ENCODE measurements around the gene C20orf141. TPM values are rescaled to one million over a fixed set of nuclear protein-coding genes. Genes with fewer than 3 reads are reported as not detected.

Gene C20orf141
- total and polyA plus RNA-seq, 10 of the 15 experiments (the other 5 are each of a cell fraction or from before 2014, with no cell fraction given) = not detected

DNA sequence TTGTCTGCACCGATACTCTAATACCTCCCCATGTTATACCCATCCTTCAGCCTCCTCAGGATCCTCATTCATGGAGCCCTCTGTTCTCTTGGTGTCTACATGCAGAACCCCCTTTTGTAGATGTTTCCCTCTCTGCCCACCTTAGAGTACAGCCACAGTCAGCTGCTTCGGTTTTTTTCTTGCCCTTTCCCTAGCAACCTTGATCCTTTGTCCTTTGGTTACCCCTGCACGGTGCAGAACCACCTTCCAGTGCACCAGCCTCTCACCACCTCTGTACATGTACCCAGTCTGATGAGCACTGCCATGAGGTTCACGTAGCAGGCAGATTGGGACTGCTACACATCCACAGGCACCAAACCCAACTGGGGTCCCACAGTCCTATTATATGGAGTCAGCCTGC lies 33.0 kb downstream of the C20orf141 start (continued):
- no peak for TF ChIP-seq ZNF217 (IDR thresholded peaks at IDR 0.05)
- no peak for TF ChIP-seq RCOR1 (conservative IDR thresholded peaks at IDR 0.05; ENCODE audit: low read depth, low read length)
- TF ChIP-seq, protein P1, sequence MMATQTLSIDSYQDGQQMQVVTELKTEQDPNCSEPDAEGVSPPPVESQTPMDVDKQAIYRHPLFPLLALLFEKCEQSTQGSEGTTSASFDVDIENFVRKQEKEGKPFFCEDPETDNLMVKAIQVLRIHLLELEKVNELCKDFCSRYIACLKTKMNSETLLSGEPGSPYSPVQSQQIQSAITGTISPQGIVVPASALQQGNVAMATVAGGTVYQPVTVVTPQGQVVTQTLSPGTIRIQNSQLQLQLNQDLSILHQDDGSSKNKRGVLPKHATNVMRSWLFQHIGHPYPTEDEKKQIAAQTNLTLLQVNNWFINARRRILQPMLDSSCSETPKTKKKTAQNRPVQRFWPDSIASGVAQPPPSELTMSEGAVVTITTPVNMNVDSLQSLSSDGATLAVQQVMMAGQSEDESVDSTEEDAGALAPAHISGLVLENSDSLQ (IDR thresholded peaks at IDR 0.05) = no peak
- TF ChIP-seq HDAC2 (IDR thresholded peaks at IDR 0.05) = no peak
- no peak for TF ChIP-seq MEF2A (IDR thresholded peaks at IDR 0.05; ENCODE audit: insufficient read depth, low read depth, low read length)
- TF ChIP-seq CBX3 (IDR thresholded peaks at IDR 0.05; ENCODE audit: borderline replicate concordance, low read depth) = no peak
- no peak for TF ChIP-seq RB1 (IDR thresholded peaks at IDR 0.05; ENCODE audit: borderline replicate concordance)

DNA sequence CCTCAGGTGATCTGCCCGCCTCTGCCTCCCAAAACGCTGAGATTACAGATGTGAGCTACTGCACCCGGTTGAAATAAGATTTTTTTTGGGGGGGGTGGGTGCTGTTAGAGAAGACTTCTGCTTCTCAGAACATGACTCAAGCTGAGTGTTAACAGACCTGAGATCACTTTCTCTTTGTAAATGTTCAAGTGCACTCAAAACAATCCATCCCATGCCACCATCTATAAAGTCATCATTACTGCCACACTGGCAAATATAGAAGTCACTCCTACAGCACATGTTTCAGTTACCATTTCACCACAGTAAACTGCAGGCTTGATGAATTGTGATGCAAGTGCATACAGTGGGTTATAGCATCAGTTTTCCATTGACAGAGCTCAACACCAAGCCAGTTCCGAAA lies 34.7 kb downstream of the C20orf141 start:
- ChIA-PET POLR2A (interaction anchor here (0.6 kb wide), 1 partner anchor 353 kb away, joined by 3 read pairs; no protein-coding TSS in a partner anchor), RAD21 (ENCODE audit: unreplicated experiment) (no interaction called here), CTCF (interaction anchor here (1.4 kb wide), 1 partner anchor 9 kb away, joined by 5 read pairs; no protein-coding TSS in a partner anchor), SMC1A (ENCODE audit: uncharacterized antibody, unreplicated experiment) (interaction anchor here (1.8 kb wide), 1 partner anchor 11 kb away, joined by 3 read pairs; no protein-coding TSS in a partner anchor)
- no peak overlapping the region for H3K9ac ChIP-seq (ENCODE audit: control insufficient read depth, insufficient read depth, low read length)
- H3K4me3 ChIP-seq = no peak overlapping the region
- H3K27ac ChIP-seq (ENCODE audit: control insufficient read depth, insufficient read depth) = no peak overlapping the region
- peaks cover 5% of the 10 kb centered on the region; the same call in 1 of the 2 replicates for H3K4me1 ChIP-seq (ENCODE audit: control insufficient read depth, insufficient read depth, low read length)
- WGBS (ENCODE audit: insufficient coverage, insufficient replicate concordance, low lambda C conversion rate, missing lambda C conversion rate) = 89% methylated on average over 4 of the region's 4 CpGs
- no peaks in the 10 kb centered on the region for H3K9me3 ChIP-seq (replicated peaks; ENCODE audit: control insufficient read depth, insufficient read depth, low read length)
- no TSS peak for BruUV-seq (replicated peaks)
- no peaks in the 10 kb centered on the region for H3K27me3 ChIP-seq (replicated peaks in 1 of 2; ENCODE audit: control insufficient read depth in 2 of 2, insufficient read depth in 2 of 2, low read length in 1 of 2)
- TF ChIP-seq, protein P2, sequence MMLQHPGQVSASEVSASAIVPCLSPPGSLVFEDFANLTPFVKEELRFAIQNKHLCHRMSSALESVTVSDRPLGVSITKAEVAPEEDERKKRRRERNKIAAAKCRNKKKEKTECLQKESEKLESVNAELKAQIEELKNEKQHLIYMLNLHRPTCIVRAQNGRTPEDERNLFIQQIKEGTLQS (IDR thresholded peaks at IDR 0.05; ENCODE audit: borderline replicate concordance, extremely low read depth, low read depth, low read length) = no peak
- TF ChIP-seq, protein P3, sequence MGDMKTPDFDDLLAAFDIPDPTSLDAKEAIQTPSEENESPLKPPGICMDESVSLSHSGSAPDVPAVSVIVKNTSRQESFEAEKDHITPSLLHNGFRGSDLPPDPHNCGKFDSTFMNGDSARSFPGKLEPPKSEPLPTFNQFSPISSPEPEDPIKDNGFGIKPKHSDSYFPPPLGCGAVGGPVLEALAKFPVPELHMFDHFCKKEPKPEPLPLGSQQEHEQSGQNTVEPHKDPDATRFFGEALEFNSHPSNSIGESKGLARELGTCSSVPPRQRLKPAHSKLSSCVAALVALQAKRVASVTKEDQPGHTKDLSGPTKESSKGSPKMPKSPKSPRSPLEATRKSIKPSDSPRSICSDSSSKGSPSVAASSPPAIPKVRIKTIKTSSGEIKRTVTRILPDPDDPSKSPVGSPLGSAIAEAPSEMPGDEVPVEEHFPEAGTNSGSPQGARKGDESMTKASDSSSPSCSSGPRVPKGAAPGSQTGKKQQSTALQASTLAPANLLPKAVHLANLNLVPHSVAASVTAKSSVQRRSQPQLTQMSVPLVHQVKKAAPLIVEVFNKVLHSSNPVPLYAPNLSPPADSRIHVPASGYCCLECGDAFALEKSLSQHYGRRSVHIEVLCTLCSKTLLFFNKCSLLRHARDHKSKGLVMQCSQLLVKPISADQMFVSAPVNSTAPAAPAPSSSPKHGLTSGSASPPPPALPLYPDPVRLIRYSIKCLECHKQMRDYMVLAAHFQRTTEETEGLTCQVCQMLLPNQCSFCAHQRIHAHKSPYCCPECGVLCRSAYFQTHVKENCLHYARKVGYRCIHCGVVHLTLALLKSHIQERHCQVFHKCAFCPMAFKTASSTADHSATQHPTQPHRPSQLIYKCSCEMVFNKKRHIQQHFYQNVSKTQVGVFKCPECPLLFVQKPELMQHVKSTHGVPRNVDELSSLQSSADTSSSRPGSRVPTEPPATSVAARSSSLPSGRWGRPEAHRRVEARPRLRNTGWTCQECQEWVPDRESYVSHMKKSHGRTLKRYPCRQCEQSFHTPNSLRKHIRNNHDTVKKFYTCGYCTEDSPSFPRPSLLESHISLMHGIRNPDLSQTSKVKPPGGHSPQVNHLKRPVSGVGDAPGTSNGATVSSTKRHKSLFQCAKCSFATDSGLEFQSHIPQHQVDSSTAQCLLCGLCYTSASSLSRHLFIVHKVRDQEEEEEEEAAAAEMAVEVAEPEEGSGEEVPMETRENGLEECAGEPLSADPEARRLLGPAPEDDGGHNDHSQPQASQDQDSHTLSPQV (IDR thresholded peaks at IDR 0.05) = no peak
- TF ChIP-seq CHD4 (IDR thresholded peaks at IDR 0.05) = no peak
- TF ChIP-seq CBFB (IDR thresholded peaks at IDR 0.05; ENCODE audit: low read depth) = no peak
- TF ChIP-seq RAD51 (IDR thresholded peaks at IDR 0.05) = no peak
- no peak for TF ChIP-seq MYB (IDR thresholded peaks at IDR 0.05; ENCODE audit: borderline replicate concordance, low read depth, low read length)
- TF ChIP-seq CHD1 (IDR thresholded peaks at IDR 0.05; ENCODE audit: low read depth, low read length) = no peak
- H2AFZ ChIP-seq (ENCODE audit: control insufficient read depth, low read depth, low read length) = no peak overlapping the region
- no peaks in the 10 kb centered on the region for H4K20me1 ChIP-seq (ENCODE audit: control insufficient read depth, insufficient read depth)
- DNase-seq (ENCODE audit: low read depth, low spot score) (no peak), ATAC-seq (no peak), FAIRE-seq (no peak)
- H3K36me3 ChIP-seq (ENCODE audit: control insufficient read depth in 2 of 2, insufficient read depth in 2 of 2, low read length in 1 of 2) = no peaks in the 10 kb centered on the region
- no peak overlapping the region for H3K4me2 ChIP-seq (ENCODE audit: control insufficient read depth, insufficient read depth)
- H3K79me2 ChIP-seq (ENCODE audit: control insufficient read depth, insufficient read depth, low read length) = no peaks in the 10 kb centered on the region
- in situ Hi-C loops (cut with MboI) = no loop called here
- intact Hi-C loops (cut with micrococcal nuclease; ENCODE audit: unreplicated experiment) = no loop called here
